Forelimb muscle (tissue), 1 donor: ENCODE data around the gene LYSMD3. TPM values are rescaled to one million over a fixed set of nuclear protein-coding genes. Genes with fewer than 3 reads are reported as not detected.

Source experiments
- DNase-seq: peaks from one replicate; pipeline ENCODE4 v3.0.0-alpha.2; 2013; ENCODE audit warnings: low read depth
- polyA plus RNA-seq: library from polyadenylated mRNA; unstranded; fragments of 120-200 nt; gene quantifications from one replicate; pipeline ENCODE4 v1.2.1, GENCODE V29; 2013; ENCODE audit not compliant: insufficient read length

The LYSMD3 gene
- polyA plus RNA-seq, 1 donor: 17.1 TPM

DNA sequence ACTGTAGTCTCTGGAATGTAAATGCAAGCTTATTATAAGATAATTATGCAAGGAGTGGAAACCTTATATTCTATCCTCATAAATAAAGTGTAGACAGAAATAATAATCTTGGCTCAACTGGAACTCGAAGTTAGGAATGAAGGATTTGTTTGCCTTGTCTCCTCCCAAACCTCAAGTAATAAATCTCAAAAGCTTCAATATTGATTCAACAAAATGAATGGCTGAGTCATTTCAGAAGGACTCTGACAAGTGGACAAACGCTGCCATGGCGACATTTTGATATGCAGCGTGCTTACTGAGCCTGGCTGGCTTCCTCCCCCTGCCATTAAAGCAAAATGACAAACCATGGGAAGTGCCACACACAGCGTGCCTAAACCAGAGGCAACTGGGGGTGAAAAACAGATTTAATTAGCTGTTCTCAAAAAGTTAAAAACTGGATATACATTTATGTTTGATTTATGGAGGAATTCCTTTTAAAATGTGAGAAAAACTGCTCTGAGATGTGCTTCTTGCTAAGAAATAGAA, 18.7 kb upstream of the LYSMD3 start:
- DNase-seq: no peak

DNA sequence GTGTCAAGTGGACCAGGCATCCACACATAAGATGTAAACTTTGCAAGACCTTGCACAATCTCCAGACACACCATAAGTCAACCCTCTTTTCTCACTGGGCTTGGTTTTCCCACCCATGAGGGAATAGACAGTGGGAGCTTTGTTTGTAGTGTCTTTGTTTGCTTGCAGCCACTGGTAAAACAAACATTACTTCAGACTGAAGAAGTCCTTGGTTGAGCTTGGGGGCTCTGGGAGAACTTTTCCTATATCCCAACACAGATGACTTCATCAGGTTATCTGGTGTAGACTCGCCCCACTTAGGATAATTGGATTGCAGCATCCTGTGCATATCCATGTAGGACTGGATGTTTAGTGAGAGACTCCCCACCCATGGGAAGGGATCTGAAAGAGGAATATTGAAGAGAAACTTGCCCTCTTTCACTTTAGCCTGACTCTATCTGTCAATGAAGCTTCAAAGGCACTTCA, 17.7 kb upstream of the LYSMD3 start:
- DNase-seq: no peak

DNA sequence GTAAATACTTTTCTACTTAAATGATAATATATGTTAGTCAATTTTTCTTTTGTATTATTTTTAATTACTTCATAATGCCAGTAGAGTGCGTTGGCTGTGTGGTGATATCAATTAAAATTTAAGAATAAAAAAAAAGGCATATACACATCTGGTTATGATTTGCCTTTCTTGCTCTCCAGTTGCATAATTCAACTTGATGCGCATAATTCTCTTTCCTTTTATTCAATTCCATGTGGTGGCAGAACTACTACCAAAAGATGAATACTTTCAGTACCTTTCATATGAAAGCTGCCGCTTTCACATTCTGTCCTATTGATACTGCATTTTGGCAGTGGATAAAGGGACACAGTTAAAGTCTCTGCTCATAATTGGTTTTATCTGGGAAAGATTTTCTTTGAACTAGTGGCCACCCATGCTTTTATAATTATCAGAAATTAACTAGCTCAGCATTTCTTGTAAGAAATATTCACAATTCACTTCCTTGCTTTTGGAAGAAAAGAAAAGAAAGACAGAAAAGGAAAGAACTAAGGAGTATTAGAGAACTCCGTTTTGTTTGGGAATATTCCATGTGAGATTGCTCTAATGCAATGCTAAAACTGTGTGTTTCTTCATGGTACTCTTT, 16.9 kb upstream of the LYSMD3 start:
- no peak for DNase-seq

DNA sequence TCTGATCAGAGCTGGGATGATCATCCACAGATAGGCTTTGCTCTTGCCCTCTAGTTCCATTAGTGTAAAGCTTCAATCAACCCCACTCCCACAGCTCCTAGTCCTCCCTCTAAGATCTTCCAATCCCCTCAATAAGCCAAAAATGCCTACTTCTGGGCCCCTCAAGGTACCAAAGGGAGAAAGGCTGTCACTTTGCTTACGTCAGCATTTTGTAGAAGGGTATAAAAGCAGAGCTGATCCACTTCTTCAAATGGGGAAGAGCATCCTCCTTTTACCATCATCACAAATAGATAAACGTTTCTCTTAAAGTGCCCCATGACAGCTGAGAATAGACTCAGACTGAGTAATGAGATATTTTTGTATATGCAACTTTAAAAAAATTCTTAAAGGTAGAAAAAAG, 16.1 kb upstream of the LYSMD3 start:
- DNase-seq: no peak

DNA sequence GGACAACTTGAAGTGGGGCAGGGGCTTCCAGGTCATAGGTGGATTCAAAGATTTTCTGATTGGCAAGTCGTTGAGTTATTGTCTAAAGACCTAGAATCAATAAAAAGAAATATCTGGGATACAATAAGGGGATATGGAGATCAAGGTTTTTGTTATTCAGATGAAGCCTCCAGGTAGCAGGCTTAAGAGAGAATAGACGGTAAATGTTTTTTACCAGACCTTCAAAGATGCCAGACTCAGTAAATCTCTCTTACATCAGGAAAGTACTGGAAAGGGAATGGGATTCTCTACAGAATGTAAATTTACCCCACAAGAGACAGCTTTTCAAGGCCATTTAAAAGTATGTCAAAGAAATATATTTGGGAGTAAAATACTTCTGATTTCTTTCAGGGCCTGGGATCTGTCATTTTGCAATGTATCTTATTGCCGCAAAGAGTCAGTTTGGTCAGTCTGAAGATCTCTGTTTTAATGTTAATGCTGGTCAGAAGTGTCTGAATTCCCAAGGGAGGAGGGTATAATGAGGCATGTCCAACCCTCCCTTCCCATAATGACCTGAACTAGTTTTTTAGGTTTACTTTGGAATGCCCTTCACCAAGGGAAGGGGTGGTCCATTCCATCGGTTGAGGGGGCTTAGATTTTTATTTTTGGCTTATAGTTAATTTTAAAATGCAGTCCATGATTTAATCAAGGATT, 13.6 kb upstream of the LYSMD3 start:
- no peak for DNase-seq

DNA sequence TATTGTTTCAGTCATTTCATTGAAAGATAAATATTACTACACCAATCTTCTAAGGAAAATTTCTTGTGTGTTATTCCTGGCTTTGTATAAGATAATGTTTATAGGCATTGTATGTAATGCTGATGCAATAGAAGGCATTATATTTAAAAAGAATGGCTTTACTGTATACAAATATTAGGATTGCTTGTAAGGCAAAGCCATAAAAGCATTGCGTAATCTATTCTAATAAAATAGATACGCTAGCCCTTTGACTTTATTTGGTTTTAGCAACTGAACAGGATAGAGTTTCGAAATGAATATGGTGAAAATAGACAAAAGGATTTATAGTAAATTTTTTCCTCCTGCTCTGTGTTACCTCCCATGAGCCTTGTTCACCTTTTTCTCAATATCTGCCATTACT, 5.5 kb upstream of the LYSMD3 start:
- no peak for DNase-seq

DNA sequence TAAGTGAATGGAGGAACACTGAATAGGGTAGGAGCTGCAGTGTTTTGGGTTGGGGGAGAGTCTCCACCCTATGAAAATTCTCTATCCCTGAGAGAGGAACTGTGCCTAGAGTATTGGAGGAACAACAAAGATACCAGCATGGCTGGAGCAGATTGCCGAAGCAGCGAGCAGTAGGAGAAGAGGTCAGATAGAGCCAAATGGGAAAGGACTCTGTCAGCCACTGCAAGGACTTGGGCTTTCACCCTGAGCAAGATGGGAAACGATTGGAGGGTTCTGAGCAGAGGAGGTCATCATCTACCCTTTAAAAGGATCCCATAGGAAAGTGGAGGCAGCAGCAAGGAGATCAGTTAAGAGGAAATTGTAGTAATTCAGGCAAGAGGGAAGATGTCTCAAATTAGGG, 4.4 kb upstream of the LYSMD3 start:
- DNase-seq: no peak

DNA sequence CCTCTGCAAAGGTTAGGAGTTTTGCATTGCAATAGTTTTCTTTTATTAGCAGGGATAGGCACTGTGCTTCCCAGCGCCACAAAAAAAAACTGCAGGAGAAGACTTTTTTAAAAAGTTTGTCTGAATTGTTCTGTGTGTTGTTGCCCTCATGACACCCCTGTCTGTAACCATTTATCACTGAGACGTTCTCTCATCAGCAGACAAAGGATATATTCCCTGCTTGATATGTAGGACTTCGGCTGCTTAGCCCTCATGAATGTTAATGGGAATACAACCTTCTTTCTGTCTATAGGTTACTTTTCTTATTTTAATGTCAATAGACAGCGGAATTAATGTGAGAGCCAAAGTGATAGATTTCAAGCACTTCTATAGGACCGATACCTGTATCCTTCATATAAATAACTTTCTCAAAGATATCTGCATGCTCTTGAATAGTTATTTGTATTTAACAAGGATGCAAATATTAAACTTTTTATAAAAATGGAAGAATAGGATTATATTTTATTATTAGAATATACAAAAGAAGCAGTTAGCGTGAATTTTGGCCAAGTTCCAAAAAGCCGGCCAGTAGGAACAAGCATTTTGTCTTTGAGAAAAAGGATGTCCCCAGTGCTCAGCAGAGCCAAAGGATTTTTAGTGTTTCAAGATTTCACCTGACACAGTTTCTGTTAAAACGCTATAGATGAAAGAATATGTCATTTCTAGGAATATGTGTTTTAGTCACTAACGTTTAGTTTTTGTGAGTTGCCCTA, 1.5 kb upstream of the LYSMD3 start:
- no peak for DNase-seq

DNA sequence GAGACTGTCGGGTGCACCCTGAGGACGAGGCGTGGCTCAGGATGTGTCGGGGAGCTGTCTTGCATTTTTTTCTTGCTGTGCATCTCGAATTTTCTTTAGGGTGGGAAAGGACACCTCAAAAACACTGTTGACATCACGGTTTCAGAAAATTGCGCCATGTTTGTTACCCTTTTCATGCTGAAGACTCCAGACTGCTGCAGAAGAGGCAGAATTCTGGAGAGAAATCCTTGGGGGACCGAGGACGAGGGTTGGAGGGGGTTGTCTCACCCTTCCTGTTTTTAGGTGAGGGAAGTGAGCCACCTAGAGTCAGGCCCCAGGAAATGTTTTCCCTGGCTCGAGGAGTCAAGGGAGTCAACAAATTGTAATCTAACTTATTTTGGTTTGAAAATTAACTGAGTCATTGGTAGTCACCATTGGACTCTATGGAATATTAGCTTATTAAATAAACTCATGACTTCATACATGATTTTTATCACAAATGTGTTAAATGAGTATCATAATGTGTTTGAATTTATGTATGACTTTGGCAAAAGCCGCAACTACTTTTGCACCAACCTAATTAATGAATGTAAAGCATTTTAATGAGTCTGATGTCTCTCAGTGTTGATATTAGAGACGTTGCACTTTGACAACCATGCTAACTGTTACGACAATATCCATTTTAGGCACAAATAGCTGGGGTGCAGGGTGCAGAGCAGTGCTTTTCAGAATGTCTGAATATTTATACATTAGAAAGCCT, 724 bp upstream of the LYSMD3 start:
- peak; percentile 65 for DNase-seq

DNA sequence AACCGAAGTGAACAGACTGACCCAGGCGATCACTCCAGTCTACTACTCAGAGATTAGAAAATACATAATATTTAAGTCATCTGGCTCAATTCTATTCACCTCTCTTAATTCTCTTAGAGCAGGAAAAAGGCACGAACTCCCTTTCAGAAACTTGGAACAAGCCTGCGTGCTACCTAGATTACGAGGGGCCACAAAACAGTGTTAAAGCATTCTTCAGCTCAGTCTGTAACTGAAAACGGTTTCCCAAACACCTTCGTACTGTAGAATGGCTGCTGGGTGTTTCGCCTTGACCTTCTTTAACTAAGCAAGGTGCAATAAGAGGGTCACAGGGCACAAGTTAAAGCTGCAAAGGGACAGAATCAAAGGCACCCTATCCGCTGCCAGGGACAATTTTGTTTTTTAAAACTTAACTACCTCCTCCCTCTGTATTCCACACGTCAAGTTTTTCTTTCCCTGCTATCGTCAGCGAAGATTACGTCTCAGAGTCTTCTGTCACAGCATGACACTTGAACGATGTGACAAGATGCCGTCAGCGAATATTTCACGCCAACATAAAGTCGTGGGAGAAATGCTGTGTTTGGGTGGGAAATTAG, 687 bp downstream of the LYSMD3 start:
- peak; percentile 22 for DNase-seq

DNA sequence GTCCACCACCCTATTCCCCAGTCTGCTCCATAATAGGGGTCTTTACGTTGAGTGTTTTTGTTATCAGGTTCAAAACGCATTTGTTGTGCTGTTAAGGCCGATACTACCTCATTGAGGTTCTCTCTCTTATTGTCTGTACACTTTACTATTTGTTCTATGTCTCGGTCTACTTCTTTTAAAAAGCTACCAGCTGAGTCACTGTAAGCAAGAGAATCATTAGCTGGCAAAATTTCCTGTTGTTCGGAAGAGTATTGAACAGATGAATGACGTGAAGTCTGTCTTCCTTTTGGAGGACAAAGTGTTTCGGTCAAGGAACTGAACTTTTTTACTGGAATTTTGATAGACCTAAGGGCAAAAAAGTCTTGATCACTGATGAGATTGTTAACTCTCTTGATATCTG, 10.3 kb downstream of the LYSMD3 start:
- DNase-seq: no peak

DNA sequence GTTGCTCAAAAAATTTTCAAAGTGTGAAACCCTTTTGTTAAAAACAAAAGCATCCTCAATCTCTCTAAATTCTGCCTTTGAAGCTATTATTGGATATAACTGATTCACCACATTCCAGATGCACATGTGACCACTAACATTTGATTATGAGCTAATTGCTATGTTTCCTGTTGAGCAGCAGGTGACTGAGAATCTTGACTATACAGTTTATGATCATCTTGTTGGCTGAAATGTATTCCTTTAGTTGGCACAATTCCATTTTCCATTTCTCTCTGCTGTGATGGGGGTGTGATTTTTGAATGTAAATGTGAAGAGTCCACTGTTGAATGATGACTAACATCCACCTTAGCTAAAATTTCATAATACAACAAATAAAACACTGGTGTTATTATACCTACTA, 10.7 kb downstream of the LYSMD3 start:
- no peak for DNase-seq

DNA sequence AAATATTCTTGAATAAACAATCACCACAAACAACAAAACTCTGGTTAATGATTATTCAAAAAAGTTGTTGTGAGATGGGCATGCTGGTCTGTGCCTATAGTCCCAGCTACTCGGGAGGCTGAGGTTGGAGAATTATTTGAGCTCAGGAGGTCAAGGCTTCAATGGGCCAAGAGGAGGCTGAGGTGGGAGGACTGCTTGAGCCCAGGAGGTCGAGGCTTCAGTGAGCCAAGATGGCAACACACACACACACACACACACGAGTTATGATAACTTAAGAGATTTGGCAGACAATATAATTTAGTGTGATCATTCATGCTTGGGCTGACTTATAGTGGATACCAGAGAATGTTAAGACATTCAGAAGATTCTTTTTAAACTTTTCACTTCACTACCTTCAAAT, 14.9 kb downstream of the LYSMD3 start:
- no peak for DNase-seq

DNA sequence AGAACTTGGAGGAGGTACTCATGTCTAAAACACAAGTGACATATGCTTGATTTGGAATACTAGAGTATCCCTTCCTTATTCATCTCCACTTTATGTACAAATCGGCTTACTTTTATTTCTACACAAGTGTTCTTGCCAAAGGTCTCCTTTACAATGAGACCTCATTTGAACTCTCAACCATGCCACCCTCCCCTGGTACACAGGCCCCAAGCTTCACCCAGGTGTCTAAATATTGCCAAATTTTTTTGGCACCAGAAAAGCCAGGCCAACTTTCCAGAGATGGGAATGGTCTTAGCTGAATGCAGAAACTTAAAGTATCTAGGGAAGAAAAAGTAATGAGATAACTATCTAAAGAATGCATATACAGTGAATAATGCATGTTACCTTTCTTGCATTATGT, 18.9 kb downstream of the LYSMD3 start:
- DNase-seq: no peak

DNA sequence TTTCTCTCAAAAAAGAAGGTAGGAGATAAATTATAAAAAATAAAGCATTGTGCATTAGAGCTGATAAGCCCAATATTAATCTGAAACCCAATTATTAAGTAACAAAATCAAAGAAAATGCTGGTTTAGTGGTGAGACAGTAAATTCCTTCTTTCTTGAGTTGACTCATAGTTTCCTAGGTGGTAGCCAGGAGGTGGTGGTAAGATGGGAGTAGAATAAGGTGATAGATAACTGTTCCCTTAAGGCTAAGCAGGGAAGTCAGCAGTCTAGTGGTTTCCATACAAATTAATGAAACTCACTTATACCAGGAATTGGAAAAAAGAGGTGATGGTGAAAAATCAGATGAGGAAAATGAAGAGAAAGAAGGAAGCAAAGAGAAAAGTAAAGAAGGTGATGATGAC, 23.2 kb downstream of the LYSMD3 start:
- DNase-seq: no peak

DNA sequence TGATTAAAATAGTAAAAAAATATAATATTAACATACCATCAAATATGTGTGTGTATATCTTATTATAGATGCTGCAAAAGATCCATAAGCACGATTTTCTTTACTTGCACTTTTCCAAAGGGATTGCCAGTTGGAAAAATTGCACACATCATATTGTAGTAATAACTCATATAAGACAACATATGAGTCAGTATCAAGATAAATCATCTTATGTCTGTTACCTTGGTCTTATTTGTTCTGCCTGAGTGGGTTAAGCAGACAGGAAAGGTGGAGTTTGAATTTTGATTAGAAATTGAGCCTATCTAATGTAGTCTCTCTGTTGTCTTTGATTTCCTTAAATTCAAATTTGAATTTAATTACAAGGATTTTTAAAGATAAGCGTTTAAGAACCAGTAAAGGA, 24.6 kb downstream of the LYSMD3 start:
- no peak for DNase-seq

DNA sequence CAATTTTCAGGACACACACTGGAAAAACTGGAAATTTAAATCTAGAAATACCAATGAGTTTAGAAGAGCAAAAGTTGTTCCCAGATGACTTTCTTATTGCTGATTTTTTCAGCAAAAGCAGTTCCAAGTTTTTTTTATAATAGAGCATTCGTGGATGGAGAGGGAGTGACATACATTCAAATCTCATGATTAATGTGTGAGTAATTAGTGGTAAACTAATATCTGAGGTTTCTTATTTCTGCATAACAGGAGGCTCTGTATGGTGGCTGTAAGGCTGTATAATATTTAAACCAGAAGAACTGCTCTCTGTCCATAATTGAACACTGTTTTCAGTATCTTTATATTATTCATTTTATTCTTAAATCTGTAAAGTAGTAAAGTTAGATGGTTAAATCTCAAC, 25.8 kb downstream of the LYSMD3 start:
- DNase-seq: no peak

DNA sequence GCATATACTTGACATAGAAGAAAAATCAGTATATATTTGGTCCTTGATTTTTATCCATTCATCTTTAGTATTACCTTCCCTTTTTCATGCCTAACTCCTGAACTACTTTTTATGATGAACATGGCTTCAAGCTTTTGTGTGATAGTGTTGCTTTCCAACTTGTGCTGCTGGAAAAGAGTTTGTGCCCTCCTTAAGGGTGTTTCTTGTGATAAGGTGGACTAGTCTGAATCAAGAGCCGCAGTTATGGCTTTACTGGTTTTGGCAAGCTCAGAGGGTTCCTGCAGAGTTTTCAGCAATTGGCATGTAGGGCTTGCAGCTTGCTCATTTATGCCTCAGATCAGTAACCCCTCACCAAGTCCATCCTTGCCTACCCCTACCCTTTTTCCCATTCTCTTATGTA, 34.2 kb downstream of the LYSMD3 start:
- no peak for DNase-seq

DNA sequence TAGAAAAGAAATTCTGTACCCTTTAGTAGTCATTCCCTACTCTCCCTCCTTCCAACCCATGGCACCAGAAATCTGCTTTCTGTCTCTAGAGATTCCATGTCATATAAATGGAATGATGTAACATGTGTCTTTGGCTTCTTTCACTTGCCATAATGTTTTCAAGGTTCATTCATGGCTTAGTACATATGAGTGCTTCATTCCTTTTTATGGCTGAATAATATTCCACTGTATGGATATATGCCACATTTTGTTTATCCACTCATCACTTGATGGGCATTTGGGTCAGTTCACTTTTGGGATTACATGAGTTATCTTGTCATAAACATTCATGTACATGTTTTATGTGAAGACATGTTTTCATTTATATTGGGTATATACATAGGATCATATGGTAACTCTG, 35.3 kb downstream of the LYSMD3 start:
- DNase-seq: no peak

DNA sequence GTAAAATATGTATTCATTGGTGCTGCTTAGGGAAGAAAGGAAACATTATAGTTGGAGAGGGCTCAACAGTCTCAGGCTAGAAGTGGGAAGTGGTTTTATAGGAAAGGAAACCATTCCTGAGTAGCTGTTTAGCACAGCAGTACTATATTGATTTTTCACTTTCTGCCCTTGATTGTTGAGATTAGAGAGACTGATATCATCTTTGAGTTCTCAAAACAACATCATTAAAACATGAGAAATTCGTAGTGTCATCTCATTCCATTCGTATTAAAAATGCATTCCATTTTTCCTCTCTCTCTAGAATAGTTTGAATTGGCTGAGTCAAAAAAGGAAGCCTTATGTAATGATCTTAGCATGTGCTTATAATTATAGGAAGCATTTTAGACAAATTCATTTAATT, 40.6 kb downstream of the LYSMD3 start:
- no peak for DNase-seq

DNA sequence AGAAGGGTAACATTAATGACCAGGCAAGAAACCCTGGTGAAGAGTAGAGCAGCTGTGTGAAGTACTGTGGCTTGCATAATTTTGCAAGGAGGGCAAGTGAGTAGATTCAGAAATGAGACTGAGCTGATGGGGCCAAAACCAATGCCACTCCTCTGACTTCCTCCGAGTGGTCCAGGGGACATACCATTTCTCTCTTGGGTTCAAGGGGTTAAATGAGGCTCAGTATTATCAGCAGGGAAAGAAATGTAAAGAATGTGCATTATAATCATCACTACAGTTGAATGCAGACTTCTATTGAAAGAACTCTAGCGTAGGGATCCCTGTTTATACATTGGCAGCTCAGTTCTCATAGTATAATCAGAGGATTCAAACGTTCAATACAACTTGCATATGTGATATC, 44.8 kb downstream of the LYSMD3 start:
- DNase-seq: no peak

DNA sequence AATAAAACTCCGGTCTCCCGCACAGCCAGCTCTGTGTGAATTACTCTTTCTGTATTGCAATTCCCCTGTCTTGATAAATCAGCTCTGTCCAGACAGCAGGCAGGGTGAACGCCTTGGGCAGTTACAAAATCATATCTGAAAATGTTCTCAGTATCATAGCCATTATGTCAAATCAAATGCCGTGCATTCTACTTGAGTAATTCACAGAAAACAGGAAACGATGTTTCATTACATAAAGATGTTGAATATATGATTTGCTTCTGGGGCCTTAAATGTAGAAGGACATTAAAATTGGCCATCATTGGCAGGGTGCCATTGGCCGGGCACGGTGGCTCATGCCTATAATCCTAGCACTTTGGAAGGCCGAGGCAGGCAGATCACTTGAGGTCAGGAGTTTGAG, 46.2 kb downstream of the LYSMD3 start:
- no peak for DNase-seq
